Left cardiac atrium (tissue), 4 donors: Measurements from ENCODE around the gene VWA7. TPM values are rescaled to one million over a fixed set of nuclear protein-coding genes. Genes with fewer than 3 reads are reported as not detected.

Experiments used
- ATAC-seq, 2 donors: fragments of 200-7000 bp; cut with Tn5 transposase; one replicate each; pipeline ENCODE4 v1.9.1; 2020; ENCODE audit warnings: mild to moderate bottlenecking in 2 of 2, moderate library complexity in 2 of 2
- DNase-seq: peaks from one replicate; pipeline ENCODE4 v3.0.0-alpha.2; 2020
- intact Hi-C, 2 donors: fragments of 100-400 bp; cut with DNase I; formaldehyde crosslinking; loops; one replicate each; pipeline versions ENCODE4 v1.14.1 to v1.15.1; 2022 to 2023
- total RNA-seq, 2 donors: library from RNA; stranded (reverse); fragmentation: NEBNext Ultra II Directional; extraction: Animal tissue kit (Norgen Biotek cat#: 25700); gene quantifications; one replicate each; pipeline ENCODE4 v1.2.1, GENCODE V29; 2021
- donor health status: DM: no; HTN: yes; CAD: no.
- donor health status: DM: no; HTN: yes; CAD: no; lungs with severe emphysema.
- donor health status: DM: yes; HTN: yes; CAD: no.
- donor health status: Dilated cardiomyopathy.

Gene VWA7
- total RNA-seq, 2 donors from 2014 or later: 4.8 to 6.2 TPM

- intact Hi-C loops: loop anchor here in 1 of 2 donors (10.0 kb wide), 2 partner anchors 57 to 97 kb away; partner anchors contain the start of gene VARS1
- DNase-seq: no peak
Observed at GRCh38 chr6:31737315-31737990, 39.7 kb downstream of the VWA7 start.

GRCh38 chr6:31736768-31737314, 40.3 kb downstream of the VWA7 start:
- DNase-seq (no peak), ATAC-seq (no peak)
- intact Hi-C loops: loop anchor here in 1 of 2 donors (10.0 kb wide), 2 partner anchors 58 to 98 kb away; partner anchors contain the start of gene VARS1

More at GRCh38 chr6:31737315-31737990, 39.7 kb downstream of the VWA7 start:
- no peak for ATAC-seq

GRCh38 chr6:31736021-31736767, 40.9 kb downstream of the VWA7 start, which contains the start of gene CLIC1:
TSS of gene CLIC1 (minus strand) at chr6:31736530. CDS start at chr6:31736300, 230 bp downstream.
- intact Hi-C loops: loop anchor here in 1 of 2 donors (10.0 kb wide), 2 partner anchors 59 to 99 kb away; partner anchors contain the start of gene VARS1
- DNase-seq (peak; percentile 91), ATAC-seq (peak; percentile 57 to 76)

GRCh38 chr6:31734821-31735406, 42.2 kb downstream of the VWA7 start:
- peak; percentile 77 for DNase-seq
- peak in 1 of 2 donors; percentile 41 for ATAC-seq
- intact Hi-C loops: loop anchor here in 1 of 2 donors (10.0 kb wide), 2 partner anchors 60 to 100 kb away; partner anchors contain the start of gene VARS1

GRCh38 chr6:31734247-31734820, 42.8 kb downstream of the VWA7 start:
- no peak for ATAC-seq
- intact Hi-C loops: loop anchor here in 1 of 2 donors (10.0 kb wide), 2 partner anchors 60 to 100 kb away; partner anchors contain the start of gene VARS1
- no peak for DNase-seq

GRCh38 chr6:31733734-31734133, 43.4 kb downstream of the VWA7 start:
- DNase-seq (no peak), ATAC-seq (no peak)
- intact Hi-C loops: loop anchor here in 1 of 2 donors (10.0 kb wide), 2 partner anchors 61 to 101 kb away; partner anchors contain the start of gene VARS1

GRCh38 chr6:31732029-31732428, 45.1 kb downstream of the VWA7 start:
- ATAC-seq: no peak
- DNase-seq: no peak
- intact Hi-C loops: loop anchor here in 1 of 2 donors (10.0 kb wide), 2 partner anchors 63 to 103 kb away; partner anchors contain the start of gene VARS1

GRCh38 chr6:31730631-31731086, 46.5 kb downstream of the VWA7 start:
- intact Hi-C loops: loop anchor here in 1 of 2 donors (10.0 kb wide), 2 partner anchors 64 to 104 kb away; partner anchors contain the start of gene VARS1
- ATAC-seq (no peak), DNase-seq (no peak)

GRCh38 chr6:31729979-31730630, 47.0 kb downstream of the VWA7 start:
- intact Hi-C loops: loop anchor here in 1 of 2 donors (10.0 kb wide), 2 partner anchors 65 to 105 kb away; partner anchors contain the start of gene VARS1
- DNase-seq (peak; percentile 93), ATAC-seq (peak; percentile 80 to 88)

GRCh38 chr6:31729515-31729978, 47.6 kb downstream of the VWA7 start:
- ATAC-seq (peak; percentile 84 to 88), DNase-seq (peak; percentile 90)
- intact Hi-C loops: no loop called here

GRCh38 chr6:31728767-31729514, 48.2 kb downstream of the VWA7 start, which contains the start of gene DDAH2:
TSS of gene DDAH2 (minus strand) at chr6:31729299. CDS start at chr6:31729161, 138 bp downstream.
- intact Hi-C loops: no loop called here
- DNase-seq (peak; percentile 41), ATAC-seq (peak; percentile 32 to 44)

GRCh38 chr6:31727717-31728671, 49.1 kb downstream of the VWA7 start:
- intact Hi-C loops: no loop called here
- ATAC-seq: no peak
- peak; percentile 41 for DNase-seq

GRCh38 chr6:31727034-31727716, 50.0 kb downstream of the VWA7 start:
- DNase-seq (no peak), ATAC-seq (no peak)
- intact Hi-C loops: no loop called here

- ATAC-seq (peak in 1 of 2 donors; percentile 6), DNase-seq (no peak)
- intact Hi-C loops: no loop called here
Observed at GRCh38 chr6:31725502-31726350, 51.4 kb downstream of the VWA7 start.
